Renal pelvis (tissue), 4 donors: ENCODE results near the gene PRKCZ. TPM values are rescaled to one million over a fixed set of nuclear protein-coding genes. Genes with fewer than 3 reads are reported as not detected.

Source experiments
- DNase-seq: peaks from one replicate; pipeline ENCODE4 v3.0.0-alpha.2; 2013
- polyA plus RNA-seq, 3 donors: library from polyadenylated mRNA; unstranded; fragments of 120-200 nt; gene quantifications; one replicate each; pipeline ENCODE4 v1.2.1, GENCODE V29; 2013; ENCODE audit not compliant: insufficient read length in 3 of 3

Gene PRKCZ
- polyA plus RNA-seq, 3 donors, result 33.2 to 37.7 (median 34.5) TPM

DNA sequence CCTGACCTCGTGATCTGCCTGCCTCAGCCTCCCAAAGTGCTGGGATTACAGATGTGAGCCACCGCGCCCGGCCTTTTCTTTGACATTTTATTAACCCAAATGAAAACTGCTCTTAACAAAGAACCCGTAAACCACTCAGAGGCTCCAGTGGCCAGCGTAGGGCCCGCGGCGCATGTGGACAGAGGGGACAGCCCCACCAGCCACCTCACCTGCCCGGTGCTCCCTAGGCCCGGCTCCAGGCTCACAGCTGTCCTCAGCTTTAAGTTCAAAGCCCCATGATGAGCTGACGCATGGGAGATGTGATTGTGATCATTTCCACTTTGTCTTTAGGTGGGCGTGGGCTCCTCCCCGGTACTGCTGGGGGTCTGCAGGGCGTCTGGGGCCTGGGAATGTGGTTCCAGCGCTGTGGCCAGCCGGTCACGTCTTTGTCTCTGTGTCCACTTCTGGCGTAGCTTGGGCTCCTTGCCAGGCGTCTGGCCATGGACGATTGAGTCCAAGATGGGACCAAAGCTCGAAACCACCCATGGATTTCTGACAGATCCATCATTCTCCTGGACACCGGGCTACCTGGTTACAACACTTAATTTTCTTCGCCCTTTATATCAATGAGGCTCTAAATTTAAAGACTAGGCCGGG is 6.9 kb downstream of the PRKCZ start:
- no peak for DNase-seq

- DNase-seq, result no peak
These were observed 9.2 kb downstream of the PRKCZ start for GRCh38 chr1:2059290-2059953.

- DNase-seq, result no peak
These were observed 9.9 kb downstream of the PRKCZ start for GRCh38 chr1:2060072-2060471.

DNA sequence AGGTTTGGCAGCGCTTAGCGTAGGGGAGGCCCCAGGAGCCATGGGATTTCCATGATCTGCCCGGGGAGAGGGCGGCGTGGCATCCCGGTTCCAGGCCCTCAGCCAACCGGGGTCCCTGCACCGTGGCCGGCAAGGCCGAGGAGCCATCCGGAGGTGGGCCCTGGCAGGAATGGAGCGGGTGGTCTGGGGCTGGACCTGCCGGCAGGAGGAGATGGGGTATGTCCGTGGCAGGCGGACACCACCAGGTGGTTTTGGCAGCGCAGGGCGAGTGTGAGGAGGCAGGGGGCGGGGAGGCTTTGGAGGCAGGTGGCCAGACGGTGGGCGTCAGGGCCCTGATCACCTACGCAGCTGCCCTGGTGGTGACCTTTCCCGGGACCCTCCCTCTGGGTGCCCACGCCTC is 10.3 kb downstream of the PRKCZ start:
- DNase-seq, result no peak

GRCh38 chr1:2061065-2061778 is 11.0 kb downstream of the PRKCZ start:
- DNase-seq, result no peak

DNA sequence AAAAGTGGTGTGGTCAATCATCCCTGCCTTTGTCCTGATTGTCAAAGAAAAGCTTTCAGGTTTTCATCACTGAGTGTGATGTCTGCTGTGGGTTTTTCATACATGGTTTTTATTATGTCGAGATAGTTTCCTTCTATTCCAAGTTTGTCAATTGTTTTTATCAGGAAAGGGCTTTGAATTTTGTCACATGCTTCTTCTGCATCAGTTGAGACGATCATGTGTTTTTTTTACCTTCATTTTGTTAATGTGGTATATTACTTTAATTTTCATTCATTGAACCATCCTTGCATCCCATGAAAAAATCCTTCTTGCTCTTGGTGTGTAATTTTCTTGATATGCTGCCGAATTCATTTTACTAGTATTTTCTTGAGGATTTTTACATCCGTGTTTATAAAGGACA is 15.5 kb downstream of the PRKCZ start:
- no peak for DNase-seq

DNA sequence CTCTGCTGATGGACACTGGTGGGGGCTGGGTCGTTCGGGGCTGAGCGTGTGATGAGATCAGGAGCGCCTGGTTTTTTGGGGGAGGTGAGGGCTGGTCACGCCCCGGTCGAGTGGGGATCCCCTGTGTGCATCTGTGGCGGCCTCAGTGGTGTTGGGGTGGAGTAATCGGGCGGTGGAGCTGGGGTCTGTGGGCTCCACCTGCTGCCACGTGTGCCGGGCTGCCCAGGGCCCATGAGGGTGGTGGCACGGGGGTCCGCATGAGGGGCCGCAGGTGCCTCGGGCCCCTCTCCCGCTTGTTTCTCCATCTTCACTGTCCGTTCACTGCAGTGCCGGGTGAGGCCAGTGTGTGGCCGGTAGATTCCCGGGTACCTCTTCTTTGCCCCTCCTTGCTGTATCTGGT is 17.2 kb downstream of the PRKCZ start:
- DNase-seq, result no peak

GRCh38 chr1:2067981-2068380 is 17.8 kb downstream of the PRKCZ start:
- no peak for DNase-seq

GRCh38 chr1:2068951-2069350 is 18.7 kb downstream of the PRKCZ start:
- no peak for DNase-seq

- DNase-seq, result no peak
These were observed 19.8 kb downstream of the PRKCZ start for GRCh38 chr1:2070016-2070415.

DNA sequence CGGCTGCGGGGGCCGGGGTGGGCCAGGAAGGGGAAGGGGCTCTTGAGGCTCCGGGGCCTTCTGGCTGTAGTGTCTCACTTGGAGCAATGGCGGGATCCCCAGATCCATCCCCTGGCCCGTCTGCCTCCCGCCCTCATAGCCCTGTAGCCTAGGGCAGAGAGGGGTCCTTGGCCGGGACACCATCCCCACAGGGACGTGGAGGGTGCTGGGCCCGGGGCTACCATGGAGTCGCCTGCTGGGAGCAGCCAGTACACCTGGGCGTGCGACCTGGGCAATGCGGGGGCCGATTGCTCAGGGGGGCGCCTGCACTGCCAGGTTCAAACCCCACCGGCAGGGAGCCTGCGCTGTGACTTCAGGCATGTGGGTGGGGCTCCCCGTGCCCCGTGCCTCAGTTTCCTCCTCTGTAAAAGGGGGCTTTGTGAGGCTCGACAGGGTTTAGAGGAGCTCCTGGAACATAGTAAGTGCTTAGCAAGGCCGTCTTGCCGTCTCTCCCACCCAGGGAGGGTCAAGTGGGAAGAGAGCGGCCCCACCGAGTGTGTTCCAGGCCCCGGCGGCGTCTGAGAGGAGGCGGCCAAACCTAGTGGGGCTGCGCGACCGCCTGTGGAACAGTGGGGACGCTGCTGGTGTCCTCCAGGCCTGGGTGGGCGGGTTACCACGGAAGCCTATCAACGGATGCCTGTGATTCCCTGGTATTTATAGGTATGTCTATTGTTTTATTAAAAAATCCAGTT is 20.8 kb downstream of the PRKCZ start:
- DNase-seq, result no peak

DNA sequence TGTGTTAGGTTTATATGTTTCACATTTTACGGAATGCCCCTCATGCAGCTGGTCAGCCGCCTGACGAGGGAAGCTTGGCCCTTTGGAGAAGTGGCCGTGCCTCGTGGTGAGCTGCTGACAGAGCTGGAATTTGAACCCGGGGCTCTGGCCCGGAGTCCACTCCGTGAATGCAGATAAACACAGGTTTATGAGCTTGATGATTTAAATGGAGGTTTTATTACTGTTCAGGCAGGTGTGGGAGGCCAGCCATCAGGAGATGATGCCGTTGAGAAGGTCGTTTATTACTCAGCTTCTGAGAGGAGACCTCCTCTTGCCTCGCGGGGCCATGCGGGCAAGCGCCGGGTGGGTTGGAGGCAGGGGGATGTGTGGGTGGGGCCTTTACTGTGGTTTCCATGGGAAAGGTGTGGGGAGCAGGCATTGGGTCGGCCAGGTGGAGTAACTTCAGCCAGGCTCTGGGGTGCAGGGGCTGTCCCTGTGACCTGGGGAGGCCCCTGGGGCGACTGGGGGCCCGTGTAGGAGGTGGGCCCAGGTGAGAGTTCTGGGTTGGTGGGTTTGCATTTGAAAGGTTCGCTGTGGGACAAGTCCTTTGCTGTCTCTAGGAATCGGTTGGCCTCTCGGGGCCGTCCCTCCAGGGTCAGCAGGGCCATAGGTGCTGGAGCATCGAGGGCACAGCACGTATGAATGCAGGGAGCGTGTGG is 22.0 kb downstream of the PRKCZ start:
- peak; percentile 51 for DNase-seq

- no peak for DNase-seq
These were observed 22.7 kb downstream of the PRKCZ start for GRCh38 chr1:2072891-2073290.

- peak; percentile 80 for DNase-seq
These were observed 23.4 kb downstream of the PRKCZ start for GRCh38 chr1:2073382-2074230.

DNA sequence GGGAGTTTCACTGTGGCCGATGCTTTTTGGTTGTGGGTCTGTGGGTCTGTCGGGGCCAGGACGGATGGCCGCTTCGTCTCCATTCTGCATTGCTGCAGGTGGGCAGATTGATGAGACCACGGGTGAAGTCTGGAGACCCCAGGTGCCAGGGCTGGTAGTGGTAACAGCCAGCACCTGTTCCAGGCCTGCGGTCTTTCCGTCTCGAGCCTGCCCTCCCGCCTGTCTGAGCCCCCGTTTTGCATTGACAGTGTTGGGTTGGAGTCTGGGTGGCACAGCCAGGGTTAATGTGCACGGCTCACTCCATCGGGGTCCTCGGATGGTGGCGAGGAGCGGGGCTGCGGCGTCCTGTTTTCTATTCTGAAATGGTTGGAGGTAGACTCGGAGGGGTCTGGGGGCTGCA is 24.2 kb downstream of the PRKCZ start:
- DNase-seq, result no peak

DNA sequence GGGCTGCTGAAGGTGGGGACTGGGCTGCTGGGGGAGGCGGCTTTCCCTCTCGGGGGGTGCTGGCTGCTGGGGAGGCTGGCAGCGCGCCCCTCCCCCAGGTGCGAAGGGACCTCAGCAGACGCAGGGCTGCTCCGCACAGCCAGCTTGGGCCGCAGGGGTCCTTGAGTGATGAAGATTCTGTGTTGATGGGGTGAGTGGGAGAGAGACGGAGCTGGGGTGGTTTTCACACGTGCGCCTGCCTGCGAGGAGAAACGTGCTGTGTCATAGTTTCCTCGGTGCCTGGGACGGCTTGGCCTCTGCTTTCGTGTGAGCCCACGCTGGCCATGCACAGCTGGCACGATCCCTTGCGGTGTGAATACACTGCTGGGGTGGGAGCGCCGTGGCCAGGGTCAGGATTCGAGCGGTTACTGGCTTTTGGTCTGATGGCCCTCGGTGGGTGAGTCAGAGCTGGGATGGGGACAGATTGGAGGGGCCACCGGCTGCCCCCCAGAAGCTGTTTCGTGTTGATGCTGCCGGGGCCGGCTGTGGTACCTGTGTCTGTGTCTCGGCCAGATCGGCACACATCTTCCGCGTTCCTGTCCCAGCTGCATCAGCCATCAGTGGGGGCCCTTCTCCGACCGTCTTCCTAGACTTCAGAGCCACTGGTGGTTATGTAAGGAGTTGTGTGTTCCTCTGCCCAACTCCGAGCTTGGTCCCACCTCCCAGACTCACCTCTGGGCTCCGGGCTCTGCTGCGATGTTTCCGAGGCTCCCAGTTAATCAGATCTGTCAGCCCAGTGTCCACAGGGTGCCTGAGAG is 24.9 kb downstream of the PRKCZ start:
- DNase-seq, result no peak

DNA sequence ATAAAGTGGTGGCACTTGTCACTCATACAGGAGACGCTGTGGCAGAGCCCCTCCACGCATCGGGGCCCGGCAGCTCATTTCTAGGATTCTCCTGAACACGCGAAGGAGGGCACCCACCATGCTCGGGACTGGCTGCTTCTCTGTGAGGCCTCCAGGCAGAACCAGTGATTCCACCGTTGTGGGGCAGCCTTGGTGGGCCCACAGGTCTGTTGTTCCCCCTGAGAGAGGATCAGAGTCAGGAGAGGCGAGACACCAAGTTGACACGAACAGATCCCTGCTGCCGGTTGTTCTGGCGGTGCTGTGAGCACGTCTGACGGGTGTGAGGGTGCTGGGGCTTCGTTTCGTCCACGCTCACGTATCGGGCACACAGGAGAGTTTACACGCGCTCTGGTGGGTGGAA is 26.6 kb downstream of the PRKCZ start:
- DNase-seq, result no peak

DNA sequence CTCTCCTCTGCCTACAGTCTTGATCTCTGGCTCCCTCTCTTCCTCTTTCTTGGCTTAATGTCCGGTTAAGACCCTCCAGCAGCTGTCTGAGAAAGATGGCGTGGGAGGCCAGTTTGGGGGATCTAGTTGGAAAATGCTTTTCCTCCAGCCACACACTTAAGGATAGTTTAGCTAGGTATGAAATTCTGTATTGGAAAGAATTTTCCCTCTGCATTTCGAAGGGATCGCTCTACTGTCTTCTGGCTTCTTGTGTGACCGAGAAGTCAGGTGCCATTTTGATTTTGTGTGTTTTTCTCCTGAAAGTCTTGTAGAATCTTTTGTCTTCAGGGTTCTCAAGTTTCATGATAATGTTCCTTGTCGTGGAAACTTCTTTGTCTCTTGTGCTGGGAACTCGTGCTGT is 28.0 kb downstream of the PRKCZ start:
- no peak for DNase-seq

DNA sequence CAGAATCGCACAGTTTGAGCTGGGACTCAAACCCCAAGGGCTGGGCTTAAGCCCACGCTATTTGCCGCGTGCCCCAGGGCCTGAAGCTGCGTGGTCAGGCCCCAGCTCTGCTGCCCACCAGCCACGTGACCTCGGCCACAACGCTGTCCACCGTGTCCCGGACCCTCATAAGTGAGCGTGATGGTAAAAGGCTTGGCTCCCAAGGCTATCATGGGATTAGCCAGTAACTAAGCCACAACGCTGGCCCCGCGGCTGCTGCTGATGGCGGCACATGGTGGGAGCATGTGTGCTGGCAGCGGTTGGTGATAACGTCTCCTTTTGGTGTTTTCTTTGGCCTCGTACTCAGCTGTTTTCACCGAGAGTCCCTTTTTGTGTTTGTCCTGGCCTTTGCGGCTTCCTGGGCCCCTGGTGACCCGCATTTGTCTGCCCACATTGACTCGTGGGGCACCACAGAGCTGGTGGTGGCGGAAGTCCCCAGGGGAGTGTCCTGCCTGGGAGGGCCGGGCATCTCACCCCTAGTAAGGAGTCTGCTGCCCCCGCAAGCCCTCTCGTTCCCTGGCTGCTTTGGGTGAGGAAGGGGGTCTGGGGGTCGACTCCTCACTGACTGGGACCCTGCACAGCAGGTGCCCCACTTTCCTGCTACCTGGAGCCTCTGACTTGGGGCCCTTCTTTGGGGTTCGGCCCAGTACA is 29.3 kb downstream of the PRKCZ start:
- DNase-seq, result no peak

DNA sequence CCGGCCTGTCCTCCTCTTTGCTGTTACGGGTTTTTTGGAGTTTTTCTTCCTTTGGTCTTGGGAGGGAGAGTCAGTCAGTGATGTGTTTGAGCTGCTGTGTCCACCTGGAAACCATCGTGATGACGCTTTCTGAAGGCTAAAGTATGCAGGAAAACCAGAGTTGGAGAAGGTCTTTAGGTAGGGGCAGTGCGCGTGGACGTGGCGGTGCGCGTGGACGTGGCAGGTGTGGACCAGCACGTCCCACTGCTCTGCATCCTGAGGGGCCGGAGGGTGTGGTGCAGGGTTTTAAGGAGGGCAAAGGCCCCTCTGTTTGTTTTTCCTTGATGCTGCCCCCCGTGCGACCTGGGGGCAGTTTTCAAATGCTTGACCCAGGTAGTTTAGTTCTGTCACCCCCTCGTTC is 29.9 kb downstream of the PRKCZ start:
- DNase-seq, result no peak
